Smooth muscle cell (in vitro differentiated cells): ENCODE results near the gene USP32. TPM values are rescaled to one million over a fixed set of nuclear protein-coding genes. Genes with fewer than 3 reads are reported as not detected.
A peak's percentile ranks its signal among the peaks of the same experiment; 100 is the strongest.
"Not testable (repeated sequence)": the region's sequence is repeated elsewhere in the genome, so short reads cannot be mapped to it uniquely, and the experiment has no call there.

Experiments used
- DNase-seq: peaks from one replicate; lab custom pipeline; 2025; ENCODE audit not compliant: unreplicated experiment; lab: John Stamatoyannopoulos, UW
- H2AFZ ChIP-seq: fragments of 200-600 bp; sonication (generic); 2 replicates; pipeline ENCODE4 v1.6.0; 2016; ENCODE audit warnings: antibody characterized with exemption, low read depth, mild to moderate bottlenecking
- H3F3A ChIP-seq: fragments of 200-600 bp; sonication (generic); 2 replicates; pipeline ENCODE4 v1.6.0; 2017; ENCODE audit warnings: antibody characterized with exemption, low read depth
- H3K27ac ChIP-seq: fragments of 200-600 bp; sonication (generic); 2 replicates; pipeline ENCODE4 v1.5.1; 2016; ENCODE audit warnings: low read depth, mild to moderate bottlenecking
- H3K27me3 ChIP-seq: fragments of 200-600 bp; sonication (generic); 2 replicates; pipeline ENCODE4 v1.6.1; 2016; ENCODE audit warnings: low read depth, mild to moderate bottlenecking
- H3K36me3 ChIP-seq: fragments of 200-600 bp; sonication (generic); 2 replicates; pipeline ENCODE4 v1.5.1; 2016; ENCODE audit warnings: low read depth
- H3K4me1 ChIP-seq: fragments of 200-600 bp; sonication (generic); 2 replicates; pipeline ENCODE4 v1.5.1; 2016; ENCODE audit warnings: low read depth
- H3K4me2 ChIP-seq: fragments of 200-600 bp; sonication (generic); 2 replicates; pipeline ENCODE4 v1.6.0; 2016; ENCODE audit warnings: mild to moderate bottlenecking
- H3K4me3 ChIP-seq: fragments of 200-600 bp; sonication (generic); 2 replicates; pipeline ENCODE4 v1.5.1; 2016; ENCODE audit warnings: mild to moderate bottlenecking
- H3K79me2 ChIP-seq: fragments of 200-600 bp; sonication (generic); 2 replicates; pipeline ENCODE4 v1.6.0; 2016; ENCODE audit warnings: low read depth, mild to moderate bottlenecking
- H3K9ac ChIP-seq: fragments of 200-600 bp; sonication (generic); 2 replicates; pipeline ENCODE4 v1.6.0; 2016; ENCODE audit warnings: low read depth
- H3K9me3 ChIP-seq: fragments of 200-600 bp; sonication (generic); replicated peaks from 2 replicates; pipeline ENCODE4 v1.5.1; 2016; ENCODE audit warnings: low read depth
- H4K20me1 ChIP-seq: fragments of 200-600 bp; sonication (generic); 2 replicates; pipeline ENCODE4 v1.6.0; 2016; ENCODE audit warnings: low read depth
- WGBS: methylation state at CpG from one replicate; pipeline ENCODE4 v1.1.7; 2016; ENCODE audit warnings: low lambda C conversion rate; 5-methylcytosine and 5-hydroxymethylcytosine counted together
- polyA plus RNA-seq: library from polyadenylated mRNA; unstranded; fragments of >200 nt; fragmentation: Nextera tagmentation; extraction: Ambion mirVana; gene quantifications from 2 replicates; pipeline ENCODE4 v1.2.1, GENCODE V29; 2016
- total RNA-seq: library from RNA; depleted of rRNA; stranded (reverse); fragments of >200 nt; gene quantifications from 2 replicates; pipeline ENCODE4 v1.2.3, GENCODE V29; 2014
- TF ChIP-seq, protein P1 (sequence below): fragments of 200-600 bp; sonication (generic); IDR thresholded peaks from 2 replicates; pipeline ENCODE4 v1.5.1; 2017; ENCODE audit warnings: borderline replicate concordance, mild to moderate bottlenecking, antibody characterized with exemption; ENCODE audit not compliant: insufficient read depth, poor library complexity, severe bottlenecking

Gene USP32
- total and polyA plus RNA-seq, 2 experiments from 2014 or later: 10.5 to 21.7 TPM

DNA sequence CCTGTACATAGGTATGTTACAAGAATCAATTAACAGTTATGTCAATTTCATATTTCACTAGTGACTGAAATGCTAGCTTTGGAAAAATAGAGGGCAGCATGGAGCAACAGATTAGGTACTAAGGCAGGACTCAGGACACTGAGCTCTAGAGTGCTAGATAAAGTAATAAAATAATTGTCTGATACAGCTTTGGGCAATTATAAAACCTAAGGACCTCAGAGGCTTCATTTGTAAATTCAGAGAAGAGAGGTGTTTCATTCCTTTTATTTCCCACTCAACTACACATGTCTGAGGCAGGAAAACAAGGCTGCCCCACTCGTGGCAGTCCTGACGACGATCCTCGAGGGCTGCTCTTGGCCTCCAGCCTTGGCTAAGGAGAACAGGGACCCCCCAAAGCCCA, 160.7 kb downstream of the USP32 start:
- Histone ChIP-seq H3K9ac (peak overlapping the region; percentile 27), H3K4me2 (peak overlapping the region; percentile 2), H3K9me3 (no peaks in the 10 kb centered on the region), H4K20me1 (peaks cover 3% of the 10 kb centered on the region), H3K27me3 (no peaks in the 10 kb centered on the region), H3K4me3 (no peak overlapping the region), H3K36me3 (peaks cover 12% of the 10 kb centered on the region), H3F3A (no peaks in the 10 kb centered on the region), H2AFZ (no peak overlapping the region), H3K79me2 (no peaks in the 10 kb centered on the region), H3K27ac (peak overlapping the region; percentile 77), H3K4me1 (peaks cover 8% of the 10 kb centered on the region)
- 94% methylated on average over 4 of the region's 4 CpGs for WGBS
- no peak for DNase-seq
- TF ChIP-seq, protein P1, sequence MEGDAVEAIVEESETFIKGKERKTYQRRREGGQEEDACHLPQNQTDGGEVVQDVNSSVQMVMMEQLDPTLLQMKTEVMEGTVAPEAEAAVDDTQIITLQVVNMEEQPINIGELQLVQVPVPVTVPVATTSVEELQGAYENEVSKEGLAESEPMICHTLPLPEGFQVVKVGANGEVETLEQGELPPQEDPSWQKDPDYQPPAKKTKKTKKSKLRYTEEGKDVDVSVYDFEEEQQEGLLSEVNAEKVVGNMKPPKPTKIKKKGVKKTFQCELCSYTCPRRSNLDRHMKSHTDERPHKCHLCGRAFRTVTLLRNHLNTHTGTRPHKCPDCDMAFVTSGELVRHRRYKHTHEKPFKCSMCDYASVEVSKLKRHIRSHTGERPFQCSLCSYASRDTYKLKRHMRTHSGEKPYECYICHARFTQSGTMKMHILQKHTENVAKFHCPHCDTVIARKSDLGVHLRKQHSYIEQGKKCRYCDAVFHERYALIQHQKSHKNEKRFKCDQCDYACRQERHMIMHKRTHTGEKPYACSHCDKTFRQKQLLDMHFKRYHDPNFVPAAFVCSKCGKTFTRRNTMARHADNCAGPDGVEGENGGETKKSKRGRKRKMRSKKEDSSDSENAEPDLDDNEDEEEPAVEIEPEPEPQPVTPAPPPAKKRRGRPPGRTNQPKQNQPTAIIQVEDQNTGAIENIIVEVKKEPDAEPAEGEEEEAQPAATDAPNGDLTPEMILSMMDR: peak; percentile 36

DNA sequence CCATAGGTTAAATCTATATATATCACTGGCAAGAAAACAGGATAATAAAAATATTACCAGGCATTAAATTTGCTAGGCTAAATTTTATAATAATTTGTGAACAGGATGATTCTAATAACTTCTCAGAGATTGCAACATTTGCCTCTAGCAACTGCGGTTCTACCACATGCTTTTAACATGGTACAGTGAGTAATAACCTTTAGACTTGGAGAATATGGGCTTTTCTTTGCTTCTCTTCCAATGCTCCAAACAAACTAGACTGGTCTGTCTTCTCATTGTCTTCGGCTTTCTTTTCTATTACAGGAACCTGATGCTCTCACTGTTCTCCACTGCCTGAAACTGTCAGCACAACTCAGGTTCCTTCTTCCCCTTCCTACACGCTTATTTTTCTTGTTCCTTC, 161.6 kb downstream of the USP32 start:
- peaks cover 8% of the 10 kb centered on the region for H3K4me1 ChIP-seq
- peaks cover 3% of the 10 kb centered on the region for H4K20me1 ChIP-seq
- no peak overlapping the region for H3K4me2 ChIP-seq
- 85% methylated on average over 3 of the region's 3 CpGs for WGBS
- H3K9me3 ChIP-seq: no peaks in the 10 kb centered on the region
- peaks cover 7% of the 10 kb centered on the region for H3K36me3 ChIP-seq
- H3K27me3 ChIP-seq: no peaks in the 10 kb centered on the region
- no peak overlapping the region for H2AFZ ChIP-seq
- H3K79me2 ChIP-seq: no peaks in the 10 kb centered on the region
- H3K27ac ChIP-seq: no peak overlapping the region
- no peak overlapping the region for H3K9ac ChIP-seq
- no peak for DNase-seq
- H3K4me3 ChIP-seq: no peak overlapping the region
- no peaks in the 10 kb centered on the region for H3F3A ChIP-seq
- TF ChIP-seq, protein P1: no peak

DNA sequence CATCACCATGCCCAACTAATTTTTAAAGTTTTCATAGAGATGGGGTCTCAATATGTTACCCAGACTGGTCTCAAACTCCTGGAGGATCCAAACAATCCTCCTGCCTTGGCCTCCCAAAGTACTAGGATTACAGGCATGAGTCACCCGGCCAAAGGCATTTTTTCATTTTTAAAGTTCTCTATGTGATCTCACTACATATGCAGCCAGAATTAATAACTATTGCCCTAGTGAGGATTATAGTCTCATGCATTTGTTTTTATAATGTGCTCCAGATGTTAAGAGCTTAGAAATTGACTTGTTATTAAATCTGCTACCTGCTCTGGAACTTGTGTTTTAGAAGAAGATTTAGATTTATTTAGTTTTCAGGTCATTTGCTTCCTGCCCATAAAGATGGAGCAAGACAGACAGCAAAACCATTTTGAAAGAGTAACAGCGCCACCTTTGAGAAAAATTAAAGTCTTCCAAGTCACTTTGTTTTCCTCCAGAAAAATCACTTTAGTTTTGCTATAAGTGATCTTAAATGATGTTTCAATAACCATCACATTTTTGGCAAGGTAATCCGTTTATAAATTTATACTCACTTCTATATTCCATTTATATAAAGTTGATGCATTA, 162.6 kb downstream of the USP32 start:
- H3K79me2 ChIP-seq: no peaks in the 10 kb centered on the region
- peaks cover 11% of the 10 kb centered on the region for H3K4me1 ChIP-seq
- peaks cover 6% of the 10 kb centered on the region for H3F3A ChIP-seq
- no peak overlapping the region for H3K27ac ChIP-seq
- no peak overlapping the region for H3K9ac ChIP-seq
- H4K20me1 ChIP-seq: peaks cover 12% of the 10 kb centered on the region
- DNase-seq: no peak
- no peak overlapping the region for H2AFZ ChIP-seq
- peaks cover 2% of the 10 kb centered on the region for H3K36me3 ChIP-seq
- no peak overlapping the region for H3K4me2 ChIP-seq
- no peaks in the 10 kb centered on the region for H3K27me3 ChIP-seq
- WGBS: 94% methylated on average over 3 of the region's 3 CpGs
- TF ChIP-seq, protein P1: no peak
- no peak overlapping the region for H3K4me3 ChIP-seq
- no peaks in the 10 kb centered on the region for H3K9me3 ChIP-seq

DNA sequence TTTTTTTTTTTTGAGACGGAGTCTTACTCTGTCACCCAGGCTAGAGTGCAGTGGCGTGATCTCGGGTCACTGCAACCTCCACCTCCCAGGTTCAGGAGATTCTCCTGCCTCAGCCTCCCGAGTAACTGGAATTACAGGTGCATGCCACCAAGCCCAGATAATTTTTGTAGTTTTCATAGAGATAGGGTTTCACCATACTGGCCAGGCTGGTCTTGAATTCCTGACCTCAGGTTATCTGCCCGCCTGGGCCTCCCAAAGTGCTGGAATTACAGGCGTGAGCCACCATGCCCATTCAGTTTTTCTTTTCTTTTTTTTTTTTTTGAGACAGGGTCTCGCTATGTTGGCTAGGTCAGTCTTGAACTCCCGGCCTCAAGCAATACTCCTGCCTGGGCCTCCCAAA, 164.7 kb downstream of the USP32 start:
- peaks cover 23% of the 10 kb centered on the region for H4K20me1 ChIP-seq
- H3K9me3 ChIP-seq, H3K36me3 ChIP-seq, DNase-seq, H3K4me2 ChIP-seq, H3K79me2 ChIP-seq, H3K9ac ChIP-seq, H3F3A ChIP-seq, H3K27ac ChIP-seq, H2AFZ ChIP-seq, H3K27me3 ChIP-seq, H3K4me3 ChIP-seq: not testable (repeated sequence)
- 100% methylated on average over 8 of the region's 8 CpGs for whole genome bisulfite sequencing
- peaks cover 12% of the 10 kb centered on the region for H3K4me1 ChIP-seq
